K562 (cell line): ENCODE measurements around the gene ATXN1. TPM values are rescaled to one million over a fixed set of nuclear protein-coding genes. Genes with fewer than 3 reads are reported as not detected.

Experiments used
- ATAC-seq: fragments of 200-7000 bp; cut with Tn5 transposase; 3 replicates; pipeline ENCODE4 v1.9.1; 2020; ENCODE audit warnings: moderate library complexity
- BruUV-seq: library from RNA; stranded (reverse); fragments of 400-500 nt; replicated peaks from 2 replicates; lab custom pipeline; 2021; lab: Mats Ljungman, UMichigan
- CTCF ChIA-PET: fragments of 300-600 bp; formaldehyde crosslinking; extraction: SDS; loops from one replicate; lab custom pipeline; 2021; ENCODE audit warnings: low intra/inter-chr PET ratio; lab: Yijun Ruan, JAX
- POLR2A ChIA-PET: fragments of 300-600, 350-650 bp; sonication (Branson Sonifier 250); formaldehyde crosslinking; extraction: SDS; loops from one replicate; lab custom pipeline; 2021; ENCODE audit warnings: antibody characterized with exemption, inconsistent platforms; lab: Yijun Ruan, JAX
- DNase-seq, 4 experiments: peaks; one replicate each; pipeline versions ENCODE4 v3.0.0 to v3.0.0-alpha.2; 2011 to 2018; ENCODE audit warnings: low spot score in 3 of 4, mixed read lengths in 3 of 4; ENCODE audit errors: extremely low read depth in 1 of 4
- FAIRE-seq: peaks from 2 replicates; lab custom pipeline; 2011; peaks lifted over from hg19 to GRCh38; lab: Jason Lieb, UNC
- H2AFZ ChIP-seq: 2 replicates; pipeline ENCODE4 v1.6.0; 2011; ENCODE audit warnings: low read depth, low read length, control low read depth, inconsistent platforms
- H3K27ac ChIP-seq: fragments of 200-600 bp; 3 replicates; pipeline ENCODE4 v1.8.0; 2011; ENCODE audit warnings: low read depth, mild to moderate bottlenecking, control low read depth, inconsistent platforms, low read length, moderate library complexity, mixed read lengths; ENCODE audit errors: extremely low read depth
- H3K27me3 ChIP-seq, 2 experiments: fragments of 300-600 bp in 1 of 2; 2 replicates in 1 of 2; 3 replicates in 1 of 2; pipeline versions ENCODE4 v1.6.0 to v1.8.0; 2011; ENCODE audit warnings: inconsistent platforms in 2 of 2, low read length in 2 of 2, mild to moderate bottlenecking in 1 of 2, mixed read lengths in 1 of 2, moderate library complexity in 1 of 2; ENCODE audit not compliant: control insufficient read depth in 2 of 2, insufficient read depth in 2 of 2
- H3K36me3 ChIP-seq: fragments of 300-600 bp; 3 replicates; pipeline ENCODE4 v1.8.0; 2011; ENCODE audit warnings: mild to moderate bottlenecking, low read length, inconsistent platforms; ENCODE audit not compliant: control insufficient read depth, insufficient read depth
- H3K4me1 ChIP-seq, 2 experiments: fragments of 200-600 bp in 1 of 2; replicated peaks in 1 of 2; 2 replicates in 1 of 2; 3 replicates in 1 of 2; pipeline versions ENCODE4 v1.5.1 to v1.8.0; 2011; ENCODE audit warnings: inconsistent platforms in 2 of 2, low read length in 2 of 2, mild to moderate bottlenecking in 1 of 2, mixed read lengths in 1 of 2, moderate library complexity in 1 of 2; ENCODE audit not compliant: control insufficient read depth in 2 of 2, insufficient read depth in 2 of 2
- H3K4me2 ChIP-seq: 2 replicates; pipeline ENCODE4 v1.6.1; 2011; ENCODE audit warnings: low read length, control low read depth, inconsistent platforms, mixed read lengths; ENCODE audit not compliant: insufficient read depth
- H3K4me3 ChIP-seq: fragments of 200-600 bp; sonication (generic), shearing (Covaris generic); 2 replicates; pipeline ENCODE4 v1.5.1; 2016; ENCODE audit warnings: control low read depth, inconsistent platforms
- H3K79me2 ChIP-seq: fragments of 200-600 bp; 3 replicates; pipeline ENCODE4 v1.8.0; 2011; ENCODE audit warnings: low read length, inconsistent platforms; ENCODE audit not compliant: control insufficient read depth, insufficient read depth
- H3K9ac ChIP-seq, 2 experiments: 2 replicates each; pipeline versions ENCODE4 v1.6.0 to v1.6.1; 2011; ENCODE audit warnings: low read depth in 2 of 2, low read length in 2 of 2, control low read depth in 1 of 2, inconsistent platforms in 1 of 2, mild to moderate bottlenecking in 1 of 2, mixed read lengths in 1 of 2; ENCODE audit not compliant: insufficient read depth in 1 of 2
- H3K9me1 ChIP-seq: one replicate; pipeline ENCODE4 v1.6.0; 2011; ENCODE audit warnings: inconsistent platforms, mild to moderate bottlenecking, low read length, moderate library complexity; ENCODE audit not compliant: control insufficient read depth, insufficient read depth
- H3K9me3 ChIP-seq: replicated peaks from 2 replicates; pipeline ENCODE4 v1.5.1; 2011; ENCODE audit warnings: low read depth, low read length, inconsistent platforms; ENCODE audit not compliant: control insufficient read depth, insufficient read depth
- H4K20me1 ChIP-seq: replicated peaks from 2 replicates; pipeline ENCODE4 v1.6.1; 2011; ENCODE audit warnings: low read length, inconsistent platforms, mixed read lengths; ENCODE audit not compliant: control insufficient read depth, insufficient read depth
- ATF2 ChIP-seq: sonication (generic); formaldehyde crosslinking; IDR thresholded peaks from 2 replicates; pipeline ENCODE4 v1.8.1; 2022; ENCODE audit warnings: missing genetic modification reagents
- CHD2 ChIP-seq: IDR thresholded peaks from 2 replicates; pipeline ENCODE4 v1.6.1; 2011; ENCODE audit warnings: low read depth, low read length
- EP400 ChIP-seq: fragments of 450-650 bp; IDR thresholded peaks from 2 replicates; pipeline ENCODE4 v1.6.1; 2017; ENCODE audit warnings: antibody characterized with exemption, mild to moderate bottlenecking, moderate library complexity
- HES1 ChIP-seq: fragments of 450-650 bp; IDR thresholded peaks from 2 replicates; pipeline ENCODE4 v1.6.1; 2016; ENCODE audit warnings: low read depth, mild to moderate bottlenecking, moderate library complexity
- HMG20A ChIP-seq: fragments of 450-650 bp; formaldehyde crosslinking; conservative IDR thresholded peaks from 2 replicates; pipeline ENCODE4 v1.4.0; 2020; ENCODE audit warnings: mild to moderate bottlenecking, mixed read lengths
- RCOR1 ChIP-seq, 2 experiments: IDR thresholded peaks; 2 replicates each; pipeline ENCODE4 v1.6.1; 2012; ENCODE audit warnings: low read depth in 2 of 2, low read length in 2 of 2, borderline replicate concordance in 1 of 2, improper control_type of control experiment in 1 of 2
- RUNX1 ChIP-seq: sonication (generic); IDR thresholded peaks from 2 replicates; pipeline ENCODE4 v1.6.1; 2016; ENCODE audit warnings: antibody characterized with exemption, low read depth
- SMAD1 ChIP-seq: fragments of 150-350 bp; IDR thresholded peaks from 2 replicates; pipeline ENCODE4 v1.6.1; 2014; ENCODE audit warnings: low read length, low read depth; ENCODE audit not compliant: partially characterized antibody
- TCF15 ChIP-seq: fragments of 250-450 bp; sonication (Bioruptor Pico); IDR thresholded peaks from 2 replicates; pipeline ENCODE4 v1.8.0; 2022; ENCODE audit warnings: moderate library complexity, mild to moderate bottlenecking, inconsistent platforms
- TSC22D4 ChIP-seq: fragments of 450-650 bp; IDR thresholded peaks from 2 replicates; pipeline ENCODE4 v1.6.1; 2016; ENCODE audit warnings: missing genetic modification characterization, missing biosample characterization, control low read depth
- ZKSCAN3 ChIP-seq: fragments of 250-450 bp; sonication (Bioruptor Pico); IDR thresholded peaks from 2 replicates; pipeline ENCODE4 v1.4.0; 2020
- ZNF347 ChIP-seq: fragments of 450-650 bp; formaldehyde crosslinking; IDR thresholded peaks from 2 replicates; pipeline ENCODE4 v1.4.0; 2020; ENCODE audit warnings: low read depth, mild to moderate bottlenecking, moderate library complexity
- WGBS: fragments of 100-300 bp; shearing (Covaris generic); methylation state at CpG from one replicate; pipeline ENCODE4 v1.1.6; 2016; ENCODE audit warnings: low coverage, mixed read lengths; ENCODE audit not compliant: insufficient coverage; ENCODE audit errors: missing lambda C conversion rate; 5-methylcytosine and 5-hydroxymethylcytosine counted together
- in situ Hi-C: fragments of 300-500 bp; cut with MboI; formaldehyde crosslinking; loops from 4 replicates; pipeline ENCODE4 v1.15.0; 2018; ENCODE audit warnings: inconsistent platforms, mixed read lengths
- intact Hi-C: fragments of 100-400 bp; cut with micrococcal nuclease; formaldehyde crosslinking; loops from 2 replicates; pipeline ENCODE4 v1.14.2; 2022
- polyA plus RNA-seq, 8 experiments: library from polyadenylated mRNA; depleted of rRNA in 4 of 8; stranded (reverse) in 5 of 8; unstranded in 3 of 8; fragments of >200 nt; fragmentation: Nextera tagmentation in 2 of 8; fragmentation: Illumina TruSeq in 1 of 8; extraction: Ambion mirVana in 2 of 8; extraction: Trizol in 1 of 8; gene quantifications; 2 replicates each; pipeline versions ENCODE4 v1.2.1 to v1.2.3, GENCODE V29; 2011 to 2014; ENCODE audit warnings: inconsistent platforms in 1 of 8, missing spikeins in 1 of 8
- total RNA-seq, 7 experiments: library from RNA; depleted of rRNA in 6 of 7; stranded (reverse); fragments of >200 nt in 6 of 7; fragmentation: Illumina TruSeq in 2 of 7; extraction: Trizol in 2 of 7; gene quantifications; 2 replicates each; pipeline versions ENCODE4 v1.2.1 to v1.2.3, GENCODE V29; 2011 to 2021; ENCODE audit warnings: low replicate concordance in 1 of 7

ATXN1 gene
- total and polyA plus RNA-seq, 9 of the 15 experiments (the other 6 are each of a cell fraction or from before 2014, with no cell fraction given) = under 0.01 to 1.2 (median 0.58) TPM

- TF ChIP-seq ATF2 (CRISPR knock-in tag) = no peak
Observed at GRCh38 chr6:16519265-16520242, 241.7 kb downstream of the ATXN1 start (continued).

DNA sequence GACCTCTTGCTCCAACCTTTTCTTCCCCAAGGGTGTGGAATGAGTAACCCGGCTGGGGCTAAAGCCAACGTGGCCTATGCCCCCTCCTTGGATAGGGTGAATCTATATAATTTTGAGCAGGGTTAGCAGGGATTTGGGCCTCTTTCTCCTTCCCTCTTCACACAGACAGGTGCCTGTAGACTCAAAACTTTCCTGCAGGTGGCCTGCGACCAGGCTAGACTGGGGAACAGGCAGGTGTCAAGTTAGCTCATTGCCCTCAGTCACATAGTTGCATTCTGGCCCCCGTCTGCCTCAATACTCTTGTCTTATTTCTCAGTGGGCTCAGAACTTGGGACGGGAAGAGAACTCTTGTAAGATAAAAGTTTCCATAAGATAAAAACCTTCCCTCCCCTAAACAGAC, 243.0 kb downstream of the ATXN1 start:
- no peaks in the 10 kb centered on the region for H3K9me3 ChIP-seq
- DNase-seq = no peak
- no peaks in the 10 kb centered on the region for H4K20me1 ChIP-seq
- no peak overlapping the region for H2AFZ ChIP-seq
- H3K27ac ChIP-seq = no peak overlapping the region
- H3K79me2 ChIP-seq = no peaks in the 10 kb centered on the region
- peaks cover 6 to 24% of the 10 kb centered on the region in 2 experiments; a peak in 4 of 5 replicates for H3K27me3 ChIP-seq
- POLR2A ChIA-PET = no interaction called here
- no peak overlapping the region for H3K9ac ChIP-seq
- in situ Hi-C loops = no loop called here
- CTCF ChIA-PET = no interaction called here
- H3K4me1 ChIP-seq = no peaks in the 10 kb centered on the region
- H3K36me3 ChIP-seq = no peaks in the 10 kb centered on the region
- no peak overlapping the region for H3K4me2 ChIP-seq
- no peak for ATAC-seq
- H3K4me3 ChIP-seq = no peak overlapping the region
- BruUV-seq = no TSS peak
- WGBS = 1% methylated on average over 5 of the region's 5 CpGs
- intact Hi-C loops = no loop called here
- TF ChIP-seq ZKSCAN3 (CRISPR knock-in tag) = no peak
- TF ChIP-seq RCOR1 (IDR thresholded peaks at IDR 0.05; ENCODE audit: borderline replicate concordance in 1 of 2, low read depth in 2 of 2, low read length in 2 of 2) = no peak
- no peak for TF ChIP-seq HMG20A (CRISPR knock-in tag)
- TF ChIP-seq TCF15 (CRISPR knock-in tag) = no peak
- no peak for TF ChIP-seq ZNF347 (CRISPR knock-in tag)
- TF ChIP-seq EP400 = no peak
- no peak for TF ChIP-seq RUNX1
- no peak for TF ChIP-seq TSC22D4 (tag)
- TF ChIP-seq SMAD1 = no peak
- TF ChIP-seq CHD2 = no peak
- TF ChIP-seq HES1 = no peak
- TF ChIP-seq, all 486 proteins: peak for 0
- no peak for FAIRE-seq
- no peaks in the 10 kb centered on the region for H3K9me1 ChIP-seq
